B cell (primary cell): ENCODE measurements around the gene SART3.

Source experiments
- CTCF ChIP-seq: fragments of 200-600 bp; IDR thresholded peaks from one replicate; pipeline ENCODE4 v1.8.0; 2022; ENCODE audit warnings: antibody characterized with exemption, mild to moderate bottlenecking
- EZH2 ChIP-seq: IDR thresholded peaks from 2 replicates; pipeline ENCODE4 v1.6.1; 2012; ENCODE audit warnings: borderline replicate concordance, low read depth, mild to moderate bottlenecking, moderate library complexity, low read length; ENCODE audit not compliant: insufficient read depth, poor library complexity, severe bottlenecking

GRCh38 chr12:108600702-108601007 lies 39.7 kb upstream of the SART3 start:
- TF ChIP-seq EZH2 (no peak), CTCF (no peak)
